ENCODE results near the gene MTG1.

Gene MTG1

GRCh38 chr10:133453516-133454203 lies 59.7 kb downstream of the MTG1 start, which contains the start of gene SCART1:
Gene SCART1 (plus strand): TSS chr10:133453945. CDS start chr10:133453998, 53 bp downstream.
- Histone ChIP-seq H3K9me3 (ENCODE audit: control insufficient read depth, low read depth, low read length) (peaks cover 38% of the 10 kb centered on the region), H3K36me3 (ENCODE audit: control insufficient read depth, low read depth, low read length) (no peaks in the 10 kb centered on the region), H3K4me1 (ENCODE audit: control insufficient read depth, low read depth, low read length) (no peaks in the 10 kb centered on the region), H3K27me3 (ENCODE audit: control insufficient read depth, insufficient read depth, low read length) (no peaks in the 10 kb centered on the region), H3K9ac (ENCODE audit: low read length) (no peak within 1 kb of the TSS), H3K27ac (ENCODE audit: low read length) (no peak within 1 kb of the TSS), H3K4me3 (ENCODE audit: low read length) (no peak within 1 kb of the TSS)

- no peaks in the 10 kb centered on the region for H3K36me3 ChIP-seq (ENCODE audit: control insufficient read depth, low read depth, low read length)
- no peaks in the 10 kb centered on the region for H3K4me1 ChIP-seq (ENCODE audit: control insufficient read depth, low read depth, low read length)
- no peaks in the 10 kb centered on the region for H3K27me3 ChIP-seq (ENCODE audit: control insufficient read depth, insufficient read depth, low read length)
- H3K9me3 ChIP-seq (ENCODE audit: control insufficient read depth, low read depth, low read length) = peaks cover 36% of the 10 kb centered on the region
- H3K4me3 ChIP-seq (ENCODE audit: low read length) = no peak overlapping the region
- H3K27ac ChIP-seq (ENCODE audit: low read length) = no peak overlapping the region
- H3K9ac ChIP-seq (ENCODE audit: low read length) = no peak overlapping the region
Observed at GRCh38 chr10:133454204-133454893, 60.4 kb downstream of the MTG1 start.

GRCh38 chr10:133455196-133455595 lies 61.2 kb downstream of the MTG1 start:
- Histone ChIP-seq H3K27ac (ENCODE audit: low read length) (no peak overlapping the region), H3K9me3 (ENCODE audit: control insufficient read depth, low read depth, low read length) (peaks cover 38% of the 10 kb centered on the region), H3K27me3 (ENCODE audit: control insufficient read depth, insufficient read depth, low read length) (no peaks in the 10 kb centered on the region), H3K4me3 (ENCODE audit: low read length) (no peak overlapping the region), H3K4me1 (ENCODE audit: control insufficient read depth, low read depth, low read length) (no peaks in the 10 kb centered on the region), H3K9ac (ENCODE audit: low read length) (no peak overlapping the region), H3K36me3 (ENCODE audit: control insufficient read depth, low read depth, low read length) (no peaks in the 10 kb centered on the region)

- Histone ChIP-seq H3K9me3 (ENCODE audit: control insufficient read depth, low read depth, low read length) (peaks cover 39% of the 10 kb centered on the region), H3K4me1 (ENCODE audit: control insufficient read depth, low read depth, low read length) (no peaks in the 10 kb centered on the region), H3K4me3 (ENCODE audit: low read length) (no peak overlapping the region), H3K27me3 (ENCODE audit: control insufficient read depth, insufficient read depth, low read length) (no peaks in the 10 kb centered on the region), H3K9ac (ENCODE audit: low read length) (no peak overlapping the region), H3K36me3 (ENCODE audit: control insufficient read depth, low read depth, low read length) (no peaks in the 10 kb centered on the region), H3K27ac (ENCODE audit: low read length) (no peak overlapping the region)
Observed at GRCh38 chr10:133455611-133456031, 61.7 kb downstream of the MTG1 start.

- Histone ChIP-seq H3K9me3 (ENCODE audit: control insufficient read depth, low read depth, low read length) (peaks cover 41% of the 10 kb centered on the region), H3K9ac (ENCODE audit: low read length) (no peak overlapping the region), H3K4me3 (ENCODE audit: low read length) (no peak overlapping the region), H3K4me1 (ENCODE audit: control insufficient read depth, low read depth, low read length) (no peaks in the 10 kb centered on the region), H3K27ac (ENCODE audit: low read length) (no peak overlapping the region), H3K36me3 (ENCODE audit: control insufficient read depth, low read depth, low read length) (no peaks in the 10 kb centered on the region), H3K27me3 (ENCODE audit: control insufficient read depth, insufficient read depth, low read length) (no peaks in the 10 kb centered on the region)
Observed at GRCh38 chr10:133456041-133456951, 62.3 kb downstream of the MTG1 start.

GRCh38 chr10:133457100-133457841 lies 63.3 kb downstream of the MTG1 start:
- peaks cover 44% of the 10 kb centered on the region for H3K9me3 ChIP-seq (ENCODE audit: control insufficient read depth, low read depth, low read length)

GRCh38 chr10:133458021-133458709 lies 64.2 kb downstream of the MTG1 start:
- Histone ChIP-seq H3K27me3 (ENCODE audit: control insufficient read depth, insufficient read depth, low read length) (no peaks in the 10 kb centered on the region), H3K4me1 (ENCODE audit: control insufficient read depth, low read depth, low read length) (no peaks in the 10 kb centered on the region), H3K27ac (ENCODE audit: low read length) (no peak overlapping the region), H3K4me3 (ENCODE audit: low read length) (no peak overlapping the region), H3K9me3 (ENCODE audit: control insufficient read depth, low read depth, low read length) (peaks cover 45% of the 10 kb centered on the region), H3K36me3 (ENCODE audit: control insufficient read depth, low read depth, low read length) (no peaks in the 10 kb centered on the region), H3K9ac (ENCODE audit: low read length) (no peak overlapping the region)

More at GRCh38 chr10:133457100-133457841, 63.3 kb downstream of the MTG1 start:
- H3K4me1 ChIP-seq (ENCODE audit: control insufficient read depth, low read depth, low read length) = no peaks in the 10 kb centered on the region
- H3K4me3 ChIP-seq (ENCODE audit: low read length) = no peak overlapping the region
- no peak overlapping the region for H3K27ac ChIP-seq (ENCODE audit: low read length)
- H3K27me3 ChIP-seq (ENCODE audit: control insufficient read depth, insufficient read depth, low read length) = no peaks in the 10 kb centered on the region
- no peaks in the 10 kb centered on the region for H3K36me3 ChIP-seq (ENCODE audit: control insufficient read depth, low read depth, low read length)
- no peak overlapping the region for H3K9ac ChIP-seq (ENCODE audit: low read length)

- peaks cover 45% of the 10 kb centered on the region for H3K9me3 ChIP-seq (ENCODE audit: control insufficient read depth, low read depth, low read length)
- no peak overlapping the region for H3K27ac ChIP-seq (ENCODE audit: low read length)
- H3K4me1 ChIP-seq (ENCODE audit: control insufficient read depth, low read depth, low read length) = no peaks in the 10 kb centered on the region
- no peak overlapping the region for H3K4me3 ChIP-seq (ENCODE audit: low read length)
- H3K27me3 ChIP-seq (ENCODE audit: control insufficient read depth, insufficient read depth, low read length) = no peaks in the 10 kb centered on the region
- H3K36me3 ChIP-seq (ENCODE audit: control insufficient read depth, low read depth, low read length) = no peaks in the 10 kb centered on the region
- no peak overlapping the region for H3K9ac ChIP-seq (ENCODE audit: low read length)
Observed at GRCh38 chr10:133458710-133459453, 64.9 kb downstream of the MTG1 start.

GRCh38 chr10:133459454-133460207 lies 65.7 kb downstream of the MTG1 start:
- no peaks in the 10 kb centered on the region for H3K27me3 ChIP-seq (ENCODE audit: control insufficient read depth, insufficient read depth, low read length)
- no peak overlapping the region for H3K27ac ChIP-seq (ENCODE audit: low read length)
- H3K9me3 ChIP-seq (ENCODE audit: control insufficient read depth, low read depth, low read length) = peaks cover 44% of the 10 kb centered on the region
- H3K9ac ChIP-seq (ENCODE audit: low read length) = no peak overlapping the region
- H3K4me3 ChIP-seq (ENCODE audit: low read length) = no peak overlapping the region
- H3K4me1 ChIP-seq (ENCODE audit: control insufficient read depth, low read depth, low read length) = no peaks in the 10 kb centered on the region
- no peaks in the 10 kb centered on the region for H3K36me3 ChIP-seq (ENCODE audit: control insufficient read depth, low read depth, low read length)

All from iPS-18a (cell line).